Keratinocyte (primary cell): ENCODE results near the gene FUCA1.

ENCODE experiments used
- CTCF ChIP-seq, 3 experiments: IDR thresholded peaks in 1 of 3; conservative IDR thresholded peaks in 1 of 3; optimal IDR thresholded peaks in 1 of 3; 2 replicates in 2 of 3; 3 replicates in 1 of 3; pipeline versions ENCODE3 to v1.5.1; 2011; ENCODE audit warnings: low read length in 3 of 3, mild to moderate bottlenecking in 3 of 3, moderate library complexity in 2 of 3, control low read depth in 1 of 3, inconsistent platforms in 1 of 3; ENCODE audit not compliant: insufficient read depth in 2 of 3; ENCODE audit errors: extremely low read depth in 1 of 3
- EZH2 ChIP-seq: IDR thresholded peaks from one replicate; pipeline ENCODE4 v1.6.1; 2012; ENCODE audit warnings: inconsistent platforms, mild to moderate bottlenecking, low read length, moderate library complexity

DNA sequence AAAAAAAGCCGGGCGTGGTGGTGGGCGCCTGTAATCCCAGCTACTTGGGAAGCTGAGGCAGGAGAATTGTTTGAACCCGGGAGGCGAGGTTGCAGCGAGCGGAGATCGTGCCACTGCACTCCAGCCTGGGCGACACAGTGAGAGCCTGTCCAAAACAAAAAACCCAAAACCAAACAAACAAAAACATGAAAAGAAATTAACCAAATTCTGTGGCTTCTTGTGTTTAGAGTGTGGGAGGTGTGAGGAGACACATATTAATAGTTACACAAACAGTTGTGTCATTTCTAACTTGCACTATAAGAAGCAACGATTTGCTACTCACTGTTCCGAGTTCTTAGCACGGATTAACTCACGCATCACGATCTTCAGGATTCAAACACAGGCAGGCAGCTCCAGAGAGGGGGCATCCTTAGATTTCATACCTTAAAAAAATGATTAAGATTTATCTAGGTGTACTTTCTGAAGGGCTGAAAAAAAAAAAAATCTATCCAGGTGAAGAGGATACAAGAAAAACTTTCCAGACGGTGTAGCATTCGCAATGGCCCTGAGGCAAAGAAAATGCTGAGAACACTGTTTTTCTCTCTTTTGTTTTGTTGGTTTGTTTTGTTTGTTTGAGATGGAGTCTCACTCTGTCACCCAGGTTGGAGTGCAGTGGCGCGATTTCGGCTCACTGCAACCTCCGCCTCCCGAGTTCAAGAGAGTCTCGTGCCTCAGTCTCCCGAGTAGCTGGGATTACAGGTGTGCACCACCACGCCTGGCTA is 42.1 kb downstream of the FUCA1 start:
- TF ChIP-seq CTCF (optimal IDR thresholded peaks at IDR 0.05 in 1 of 3, IDR thresholded peaks at IDR 0.05 in 1 of 3, conservative IDR thresholded peaks at IDR 0.05 in 1 of 3; ENCODE audit: extremely low read depth in 1 of 3, insufficient read depth in 2 of 3, low read length in 3 of 3) (no peak), EZH2 (no peak)
